SK-N-MC (cell line): Measurements from ENCODE around the gene PEX11G.

Source experiments
- EZH2 ChIP-seq: fragments of 200-600 bp; sonication (generic); IDR thresholded peaks from one replicate; pipeline ENCODE4 v1.6.1; 2017; ENCODE audit warnings: antibody characterized with exemption
- POLR2AphosphoS5 ChIP-seq: IDR thresholded peaks from 2 replicates; pipeline ENCODE4 v1.6.1; 2012; ENCODE audit warnings: mild to moderate bottlenecking, low read depth, low read length, borderline replicate concordance

DNA sequence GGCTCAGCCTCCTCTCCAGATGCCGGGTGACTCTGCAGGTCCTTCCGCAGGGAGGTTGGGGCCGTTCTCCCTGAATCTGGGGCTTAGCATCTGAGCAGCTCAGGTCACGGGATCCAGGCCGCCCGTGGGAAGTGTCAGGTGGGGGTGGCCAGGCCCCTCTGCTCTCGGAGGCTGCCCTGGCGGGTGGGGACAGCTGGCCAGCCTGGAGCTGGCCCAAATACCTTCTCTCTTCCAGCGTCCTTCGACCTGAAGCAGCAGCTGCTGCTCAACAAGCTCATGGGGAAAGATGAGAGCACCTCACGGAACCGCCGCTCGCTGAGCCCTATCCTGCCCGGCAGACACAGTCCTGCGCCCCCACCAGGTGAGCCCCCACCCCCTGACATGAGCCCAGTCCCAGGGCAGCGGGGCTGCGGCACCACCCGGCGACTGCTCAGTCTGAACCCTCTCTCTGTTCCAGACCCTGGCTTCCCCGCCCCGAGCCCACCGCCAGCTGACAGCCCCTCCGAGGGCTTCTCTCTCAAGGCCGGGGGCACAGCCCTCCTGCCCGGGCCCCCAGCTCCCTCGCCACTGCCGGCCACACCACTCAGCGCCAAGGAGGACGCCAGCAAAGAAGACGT is 19.1 kb downstream of the PEX11G start:
- TF ChIP-seq EZH2 (no peak), POLR2AphosphoS5 (no peak)
